ENCODE data around the gene ARHGEF16. TPM values are rescaled to one million over a fixed set of nuclear protein-coding genes. Genes with fewer than 3 reads are reported as not detected.

ARHGEF16 gene
- total RNA-seq, 4 donors from 2014 or later, result 0.20 to 1.2 (median 0.63) TPM

GRCh38 chr1:3459051-3459908 is 4.8 kb downstream of the ARHGEF16 start:
- in situ Hi-C loops (cut with MboI; ENCODE audit: low sequenced_read_pairs in 4 of 4) (no loop called here), intact Hi-C loops (cut with DNase I; ENCODE audit: low total_unique reads) (no loop called here)
- Histone ChIP-seq H3K9me3 (no peaks in the 10 kb centered on the region), H3K4me1 (peaks cover 32 to 36% of the 10 kb centered on the region in 2 donors), H3K4me3 (no peak overlapping the region), H3K27me3 (no peaks in the 10 kb centered on the region), H3K36me3 (no peaks in the 10 kb centered on the region), H3K27ac (peak overlapping the region; percentile 63 to 82 (median 70))
- DNase-seq (no peak), ATAC-seq (no peak)
- TF ChIP-seq POLR2A (IDR thresholded peaks at IDR 0.05), result no peak
- TF ChIP-seq CTCF (IDR thresholded peaks at IDR 0.05 in 4 of 5, conservative IDR thresholded peaks at IDR 0.05 in 1 of 5), result no peak

- no peak overlapping the region for H3K4me3 ChIP-seq
- in situ Hi-C loops (cut with MboI; ENCODE audit: low sequenced_read_pairs in 4 of 4), result no loop called here
- H3K9me3 ChIP-seq, result no peaks in the 10 kb centered on the region
- H3K36me3 ChIP-seq, result no peaks in the 10 kb centered on the region
- DNase-seq (peak; percentile 54 to 79), ATAC-seq (peak; percentile 62 to 72)
- intact Hi-C loops (cut with DNase I; ENCODE audit: low total_unique reads), result no loop called here
- no peaks in the 10 kb centered on the region for H3K27me3 ChIP-seq
- TF ChIP-seq CTCF (IDR thresholded peaks at IDR 0.05 in 4 of 5, conservative IDR thresholded peaks at IDR 0.05 in 1 of 5), result no peak
- no peak for TF ChIP-seq POLR2A (IDR thresholded peaks at IDR 0.05)
- peak overlapping the region; percentile 62 to 82 (median 70) for H3K27ac ChIP-seq
- peaks cover 31 to 32% of the 10 kb centered on the region in 2 donors for H3K4me1 ChIP-seq
Observed at GRCh38 chr1:3459940-3460671, 5.6 kb downstream of the ARHGEF16 start.

GRCh38 chr1:3460672-3461131 is 6.2 kb downstream of the ARHGEF16 start:
- in situ Hi-C loops (cut with MboI; ENCODE audit: low sequenced_read_pairs in 4 of 4) (no loop called here), intact Hi-C loops (cut with DNase I; ENCODE audit: low total_unique reads) (no loop called here)

More at GRCh38 chr1:3460672-3461131, 6.2 kb downstream of the ARHGEF16 start:
- Histone ChIP-seq H3K4me3 (no peak overlapping the region), H3K4me1 (peaks cover 28 to 32% of the 10 kb centered on the region in 2 donors), H3K36me3 (no peaks in the 10 kb centered on the region), H3K9me3 (no peaks in the 10 kb centered on the region), H3K27me3 (no peaks in the 10 kb centered on the region), H3K27ac (peak overlapping the region; percentile 62 to 82 (median 70))
- TF ChIP-seq POLR2A (IDR thresholded peaks at IDR 0.05) (no peak), CTCF (IDR thresholded peaks at IDR 0.05 in 4 of 5, conservative IDR thresholded peaks at IDR 0.05 in 1 of 5) (no peak)
- DNase-seq, result no peak
- no peak for ATAC-seq

Measured in gastrocnemius medialis (tissue), 4 donors.